HG02970 (cell line): ENCODE data around the gene SLC4A1.

Experiments
- ATAC-seq: cut with Tn5 transposase; IDR thresholded peaks from one replicate; pipeline ENCODE4 v1.9.1; 2021; ENCODE audit warnings: mild to moderate bottlenecking, moderate library complexity, moderate number of reproducible peaks; ENCODE audit not compliant: unreplicated experiment, low FRiP score

Gene SLC4A1

DNA sequence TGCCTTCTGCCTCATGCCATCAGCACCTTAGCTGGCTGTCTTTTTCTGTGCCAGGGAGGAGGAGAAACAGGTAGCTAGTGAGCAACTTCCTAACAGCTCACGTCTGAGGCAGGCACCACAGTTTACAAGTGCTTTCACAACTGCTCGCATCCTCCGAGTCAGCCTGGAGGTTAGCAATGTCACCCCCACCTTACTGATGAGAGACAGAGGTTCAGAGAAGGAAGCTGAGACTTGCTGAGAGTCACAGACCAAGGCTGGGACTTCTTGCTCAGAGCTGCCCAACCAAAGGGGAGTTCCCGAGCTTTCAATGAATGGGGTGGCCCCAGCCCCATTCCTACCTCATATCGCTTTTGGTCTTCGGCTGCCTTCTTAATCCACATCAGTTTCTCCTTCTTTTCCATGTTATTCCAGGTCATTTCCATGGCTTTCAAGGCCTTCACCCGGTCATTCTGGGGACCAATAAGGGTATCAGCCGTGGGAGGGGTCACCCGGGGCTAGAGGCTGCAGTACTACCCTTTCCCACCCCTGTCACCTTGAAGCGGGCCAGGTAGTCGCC is 58.1 kb downstream of the SLC4A1 start:
- ATAC-seq, result no peak

GRCh38 chr17:44207743-44208142 is 60.2 kb downstream of the SLC4A1 start:
- no peak for ATAC-seq

GRCh38 chr17:44207319-44207718 is 60.6 kb downstream of the SLC4A1 start:
- no peak for ATAC-seq

DNA sequence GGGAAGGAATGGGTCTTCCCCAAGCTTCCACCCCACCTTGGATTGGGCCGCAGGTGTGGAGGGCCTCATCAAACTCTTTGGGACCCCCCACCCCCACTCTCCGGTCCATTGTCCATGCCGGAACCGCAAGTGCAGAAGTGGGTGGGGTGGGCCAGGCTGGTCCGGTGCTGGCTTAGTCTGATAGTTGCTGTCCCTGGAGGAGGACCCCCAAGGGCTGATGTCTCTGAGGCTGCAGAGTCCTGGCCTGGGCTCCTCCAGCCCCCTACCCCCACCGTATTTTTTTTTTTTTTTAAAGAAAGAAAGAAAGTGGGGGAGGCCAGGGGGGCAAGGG is 61.1 kb downstream of the SLC4A1 start:
- no peak for ATAC-seq

DNA sequence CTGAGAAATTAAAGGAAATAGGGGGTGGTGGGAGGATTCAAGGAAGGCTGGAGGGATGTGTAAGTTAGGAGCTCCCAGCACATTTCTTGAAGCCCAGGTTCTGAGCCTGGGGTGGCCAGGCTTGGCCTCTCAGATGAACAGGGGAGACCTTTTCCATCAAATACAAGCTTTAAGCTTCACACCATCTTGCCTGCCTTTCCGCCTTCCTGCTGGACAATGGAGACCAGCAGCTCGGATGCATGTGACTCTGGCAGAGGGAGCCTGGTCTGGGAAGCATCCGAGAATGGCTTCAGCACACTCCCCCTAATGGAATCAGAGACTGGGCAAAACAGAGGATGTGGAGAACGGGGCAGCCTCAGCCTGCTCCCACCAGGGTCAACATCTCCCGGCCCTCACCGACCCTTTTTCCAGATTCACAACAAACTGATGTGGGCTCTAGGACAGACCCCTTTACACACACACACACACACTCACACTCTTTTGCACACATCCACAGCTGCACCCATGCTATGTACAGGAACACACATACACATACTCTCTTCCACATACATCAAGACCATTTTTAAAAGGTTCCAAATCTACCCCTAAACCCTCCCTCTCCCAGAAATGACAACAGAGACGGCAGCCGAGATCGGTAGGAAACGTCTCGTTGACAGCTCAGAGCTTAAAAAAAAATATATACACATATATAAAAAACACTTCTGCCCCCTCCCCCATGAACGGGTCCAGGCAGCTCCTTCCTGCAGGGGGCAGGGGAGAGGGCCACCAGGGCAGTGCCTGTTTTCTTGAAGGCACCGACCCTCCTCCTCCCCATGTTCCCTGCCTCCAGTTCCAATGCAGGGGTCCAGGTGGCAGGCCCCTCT is 61.7 kb downstream of the SLC4A1 start:
- no peak for ATAC-seq

- ATAC-seq, result no peak
Measured at GRCh38 chr17:44204441-44204882, 63.5 kb downstream of the SLC4A1 start.

GRCh38 chr17:44203731-44204440 is 64.0 kb downstream of the SLC4A1 start:
- no peak for ATAC-seq

DNA sequence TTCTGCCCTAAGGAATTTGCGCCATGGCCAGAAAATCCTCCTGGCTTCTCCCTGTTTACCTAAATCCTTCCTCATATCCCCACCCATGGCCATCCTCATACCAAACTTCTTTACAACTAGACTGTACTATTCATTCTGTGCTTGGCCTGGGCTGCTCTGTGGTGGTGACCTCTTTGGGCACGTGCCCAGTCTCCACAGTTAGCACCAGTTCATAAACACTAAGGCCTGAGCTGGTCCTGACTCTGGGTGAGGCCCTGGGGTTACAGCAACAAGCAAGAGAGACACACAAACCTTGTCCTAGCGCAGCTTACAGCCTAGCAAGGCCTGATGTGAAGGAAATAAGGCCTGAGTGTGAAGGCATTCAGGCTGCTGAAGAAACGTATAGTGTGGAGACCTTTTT is 65.2 kb downstream of the SLC4A1 start:
- ATAC-seq, result no peak

DNA sequence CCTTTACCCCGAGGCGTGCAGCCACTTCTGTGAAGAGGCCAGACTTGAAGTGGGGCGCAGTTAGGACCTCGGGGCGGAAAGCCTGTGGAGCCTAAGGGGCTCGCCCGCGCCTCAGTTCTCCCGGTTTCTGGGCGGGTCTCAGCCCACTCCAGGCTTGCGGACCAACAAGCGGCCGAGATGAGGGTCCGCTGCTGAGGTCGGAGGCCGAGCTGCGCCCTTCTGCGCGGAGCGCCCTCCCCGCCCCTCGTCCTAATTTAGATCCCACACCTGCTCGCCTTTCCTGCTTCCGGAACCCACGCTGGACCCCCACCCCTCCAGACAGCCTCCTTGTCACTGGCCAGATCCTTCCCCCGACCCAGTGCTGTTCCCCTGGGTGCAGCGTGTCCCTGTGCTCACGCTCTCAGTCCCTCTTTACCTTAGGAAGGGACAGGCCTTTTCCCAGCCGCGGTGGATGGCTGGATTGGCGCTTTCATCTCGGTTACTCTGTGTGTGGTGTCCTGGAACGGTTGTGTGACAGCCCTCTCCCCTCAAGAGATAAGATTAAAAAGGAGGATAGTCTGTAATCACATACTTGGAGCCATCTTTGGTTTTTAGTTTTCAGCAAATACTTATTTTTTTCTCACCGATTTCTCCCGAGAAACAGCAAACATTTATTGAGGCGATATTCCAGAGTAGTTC is 67.3 kb downstream of the SLC4A1 start:
- no peak for ATAC-seq

- ATAC-seq, result peak; percentile 68
Measured at GRCh38 chr17:44199553-44200477, 68.1 kb downstream of the SLC4A1 start, which contains the start of gene ATXN7L3. Gene ATXN7L3, minus strand, starts transcription at chr17:44199884. Its CDS starts 1,814 bp downstream, at chr17:44198070.

DNA sequence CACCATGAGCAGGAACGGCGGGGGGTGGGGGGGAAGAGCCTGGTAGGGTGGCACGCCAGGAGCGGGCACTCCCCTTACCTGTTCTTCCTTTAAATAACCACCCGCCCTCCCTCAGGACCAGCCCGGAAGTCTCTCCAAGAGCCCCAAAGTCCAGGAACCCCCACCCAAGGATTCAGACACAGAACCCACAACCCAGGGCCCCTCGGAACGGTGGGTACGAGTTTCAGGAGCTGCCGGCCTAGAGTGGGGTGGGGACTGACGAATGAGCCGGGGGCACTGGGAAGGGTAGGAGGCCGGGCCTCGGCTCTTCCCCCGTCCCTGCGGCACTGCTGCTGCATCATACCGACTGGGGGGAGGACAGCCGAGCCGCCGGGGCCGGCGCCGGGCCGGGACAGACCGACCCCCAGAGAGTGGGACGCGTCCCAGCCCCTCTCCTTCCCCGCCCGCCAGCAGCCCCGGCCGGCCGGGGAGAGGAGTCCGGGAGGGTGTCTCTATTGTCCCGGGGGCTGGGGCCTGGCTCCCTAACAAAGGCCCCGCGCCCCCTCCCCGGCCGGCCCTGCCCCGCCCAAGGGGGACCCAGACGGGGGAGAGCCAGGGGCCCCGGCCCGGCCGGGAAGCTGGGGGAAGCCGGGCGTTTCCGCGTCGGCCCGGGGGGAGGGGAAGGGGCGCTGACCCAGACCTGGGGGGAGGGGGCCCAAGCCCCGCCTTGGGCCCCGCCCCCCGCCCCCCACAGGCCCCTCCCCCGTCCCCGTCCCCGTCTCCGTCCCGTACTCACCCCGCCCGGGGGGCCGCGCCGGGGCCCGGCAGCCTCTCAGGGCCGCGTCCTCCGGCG is 69.0 kb downstream of the SLC4A1 start:
- ATAC-seq, result peak; percentile 14
